AG08395 (cell line): ENCODE data around the gene SYT8.

ENCODE experiments used
- DNase-seq: peaks from one replicate; pipeline ENCODE4 v3.0.0; 2012; ENCODE audit warnings: mixed read lengths, low spot score

The SYT8 gene

GRCh38 chr11:1845561-1846452, 11.0 kb downstream of the SYT8 start:
- DNase-seq, result no peak

- no peak for DNase-seq
These were observed 11.7 kb downstream of the SYT8 start for GRCh38 chr11:1846453-1846932.

- no peak for DNase-seq
These were observed 12.4 kb downstream of the SYT8 start for GRCh38 chr11:1847006-1847735.

GRCh38 chr11:1847926-1848639, 13.3 kb downstream of the SYT8 start:
- DNase-seq, result no peak

GRCh38 chr11:1848640-1849430, 14.0 kb downstream of the SYT8 start:
- DNase-seq, result no peak

- no peak for DNase-seq
These were observed 16.8 kb downstream of the SYT8 start for GRCh38 chr11:1851468-1852180.

- DNase-seq, result no peak
These were observed 17.6 kb downstream of the SYT8 start for GRCh38 chr11:1852271-1852876.

GRCh38 chr11:1852877-1853276, 18.1 kb downstream of the SYT8 start, which contains the start of gene LSP1:
LSP1 (plus strand) TSS chr11:1853084; CDS start chr11:1853145, 61 bp downstream.
- no peak for DNase-seq

GRCh38 chr11:1853376-1854131, 18.8 kb downstream of the SYT8 start:
- DNase-seq, result no peak

GRCh38 chr11:1854132-1854948, 19.6 kb downstream of the SYT8 start:
- no peak for DNase-seq

GRCh38 chr11:1854949-1855885, 20.4 kb downstream of the SYT8 start:
- no peak for DNase-seq

GRCh38 chr11:1855886-1856265, 21.1 kb downstream of the SYT8 start:
- DNase-seq, result no peak

- no peak for DNase-seq
These were observed 21.7 kb downstream of the SYT8 start for GRCh38 chr11:1856306-1857005.

- DNase-seq, result no peak
These were observed 22.3 kb downstream of the SYT8 start for GRCh38 chr11:1857064-1857463.

- DNase-seq, result no peak
These were observed 23.4 kb downstream of the SYT8 start for GRCh38 chr11:1858154-1858553.

GRCh38 chr11:1858576-1858975, 23.8 kb downstream of the SYT8 start:
- no peak for DNase-seq

- no peak for DNase-seq
These were observed 24.2 kb downstream of the SYT8 start for GRCh38 chr11:1859004-1859403.
